GM20431 (cell line): ENCODE data around the gene GGT6.

Source experiments
- in situ Hi-C: fragments of 300-500 bp; cut with MseI, MboI; formaldehyde crosslinking; loops from one replicate; pipeline ENCODE4 v1.15.0; 2020; ENCODE audit warnings: low sequenced_read_pairs; ENCODE audit not compliant: unreplicated experiment

GGT6 gene

DNA sequence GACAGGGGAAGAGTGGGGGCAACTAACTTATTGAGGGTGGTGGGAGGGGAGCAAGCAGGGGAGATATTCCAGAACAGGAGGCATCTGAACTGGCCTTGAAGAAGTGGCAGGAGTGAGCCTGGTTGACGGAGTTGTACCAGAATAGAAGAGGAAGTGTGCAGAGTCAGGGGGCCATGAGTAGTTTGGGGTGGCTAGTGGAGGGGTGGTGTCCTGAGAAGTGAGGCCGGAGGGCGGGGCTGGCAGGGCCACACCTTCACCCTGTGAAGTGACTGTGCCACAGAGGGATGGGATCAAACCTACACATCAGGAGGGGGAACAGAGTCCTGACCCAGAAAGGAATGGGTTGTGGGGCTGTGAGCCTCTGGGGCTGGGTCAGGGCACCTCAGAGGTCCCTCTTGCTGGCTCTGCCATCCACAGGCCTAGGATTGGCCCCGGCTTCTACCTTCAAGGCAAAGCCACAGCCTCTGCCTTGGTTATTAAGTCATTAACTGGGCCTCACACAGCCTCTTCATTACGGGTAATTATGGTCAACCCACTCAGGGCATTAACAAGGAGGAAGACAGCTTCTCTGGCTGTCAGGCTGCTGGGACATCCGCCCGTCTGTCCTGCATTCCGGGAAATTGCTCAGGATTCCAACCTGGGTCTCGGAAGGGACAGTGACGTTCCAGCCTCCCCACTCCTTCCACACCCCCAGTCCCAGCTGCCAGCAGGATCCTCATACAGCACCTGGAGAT, 49.0 kb downstream of the GGT6 start:
- in situ Hi-C loops, result no loop called here

DNA sequence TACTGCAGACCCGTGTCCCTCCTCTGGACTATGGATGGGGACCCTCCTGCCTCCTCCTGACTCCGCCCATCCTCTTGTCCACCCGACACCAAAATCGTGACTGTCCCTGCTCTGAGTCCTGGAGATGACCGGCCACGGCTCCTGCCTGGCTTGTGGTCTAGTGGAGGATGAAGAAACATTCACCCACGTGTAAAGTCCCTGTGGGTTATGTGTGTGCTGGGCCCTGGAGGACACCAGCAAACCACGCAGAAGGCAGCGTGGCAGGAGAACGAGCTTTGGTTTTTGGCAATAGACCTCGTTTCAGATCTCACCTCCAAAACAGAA, 49.8 kb downstream of the GGT6 start:
- in situ Hi-C loops, result no loop called here

DNA sequence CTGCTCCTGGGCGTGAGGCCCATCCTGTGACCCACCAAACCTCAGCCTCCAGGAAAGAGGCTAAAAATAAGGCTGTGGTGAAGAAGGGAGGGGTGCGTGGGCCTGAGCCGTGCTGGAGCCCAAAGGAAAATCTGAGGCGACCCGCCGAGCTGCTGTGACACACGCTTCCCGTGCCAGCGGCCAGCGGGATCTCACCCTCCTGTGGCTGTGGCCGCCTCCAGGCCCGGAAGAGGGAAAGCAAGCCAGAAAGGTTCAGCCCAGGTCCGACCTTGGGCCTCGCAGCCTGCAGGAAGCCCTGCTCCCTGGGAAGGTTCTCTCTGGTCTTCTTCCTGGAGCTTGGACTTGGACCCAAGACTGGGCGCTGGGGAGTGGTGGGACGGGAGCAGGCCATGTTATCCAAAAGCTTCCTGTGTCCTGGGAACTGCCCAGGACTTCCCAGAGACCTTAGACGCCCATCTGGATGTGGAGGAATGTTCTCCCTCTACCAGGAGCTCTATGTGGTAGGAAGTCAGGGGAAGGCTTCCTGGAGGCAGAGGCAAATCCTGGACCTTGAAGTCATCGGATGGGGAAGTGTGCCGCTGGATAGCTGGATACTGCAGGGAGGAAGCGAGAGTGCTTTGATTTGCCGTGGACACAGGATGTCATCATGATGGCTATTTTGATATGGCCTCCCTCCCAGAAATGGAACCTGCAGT, 50.3 kb downstream of the GGT6 start:
- in situ Hi-C loops, result no loop called here

DNA sequence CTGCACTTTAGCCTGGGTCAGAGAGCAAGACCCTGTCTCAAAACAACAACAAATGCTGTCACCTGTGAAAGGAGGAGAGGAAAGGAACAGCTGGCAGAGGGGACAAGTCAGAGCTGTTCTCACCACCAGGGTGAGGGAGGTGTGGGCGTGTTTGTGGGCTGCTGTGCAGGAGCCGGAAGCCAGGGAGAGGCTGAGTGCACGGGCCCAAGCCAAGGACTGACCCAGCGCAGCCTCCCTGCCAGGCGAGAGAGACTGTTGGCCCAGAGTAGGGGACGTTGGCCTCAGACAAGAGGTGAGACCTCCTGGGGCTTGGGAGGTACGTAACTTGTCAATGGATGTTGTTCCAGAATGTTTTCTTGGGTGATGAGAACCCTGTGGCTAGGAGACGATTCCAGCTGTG, 51.0 kb downstream of the GGT6 start:
- in situ Hi-C loops, result no loop called here

GRCh38 chr17:4508207-4508606, 52.2 kb downstream of the GGT6 start:
- in situ Hi-C loops, result no loop called here

- in situ Hi-C loops, result no loop called here
Measured at GRCh38 chr17:4507361-4508111, 52.8 kb downstream of the GGT6 start.
